D341Med (cell line): ENCODE data around the gene ZFP42.
"Not testable (repeated sequence)": the region's sequence is repeated elsewhere in the genome, so short reads cannot be mapped to it uniquely, and the experiment has no call there.

ENCODE experiments used
- DNase-seq: peaks from one replicate; pipeline ENCODE4 v3.0.0; 2012; ENCODE audit warnings: low spot score

Gene ZFP42

DNA sequence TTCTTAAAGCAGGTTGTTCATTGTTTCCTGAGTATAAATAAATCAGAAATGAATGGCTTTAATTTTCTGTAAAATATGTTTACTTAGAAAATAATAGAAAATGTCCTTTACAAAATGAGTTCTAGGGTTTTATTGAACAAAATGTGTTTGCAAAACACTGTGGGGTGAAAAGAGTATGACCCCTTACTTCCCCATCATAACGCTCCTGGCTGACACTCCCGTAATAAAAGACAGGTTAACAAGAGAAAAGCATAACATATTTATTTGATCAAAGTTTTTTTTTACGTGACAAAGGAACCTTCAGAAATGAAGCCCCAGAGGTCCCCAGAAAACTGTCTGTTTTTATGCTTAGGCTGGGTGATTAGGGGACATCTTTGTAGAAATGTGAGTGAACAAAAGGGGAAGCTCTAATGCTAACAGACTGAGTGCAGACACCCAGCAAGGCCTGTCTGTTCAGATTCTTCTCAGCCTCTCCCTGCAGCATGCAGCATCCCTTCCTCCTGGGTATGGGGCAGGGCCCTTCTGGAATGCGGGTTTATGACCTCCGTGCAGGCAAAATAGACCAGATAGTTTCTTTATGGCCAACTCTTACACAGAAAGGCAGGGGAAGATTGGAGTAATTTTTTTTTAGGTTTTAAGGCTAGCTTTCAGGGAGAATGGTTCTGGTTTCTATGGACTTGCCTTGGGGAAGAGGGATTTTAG lies 26.1 kb downstream of the ZFP42 start:
- no peak for DNase-seq

- DNase-seq, result no peak
Observed at GRCh38 chr4:188023682-188024081, 28.1 kb downstream of the ZFP42 start.

DNA sequence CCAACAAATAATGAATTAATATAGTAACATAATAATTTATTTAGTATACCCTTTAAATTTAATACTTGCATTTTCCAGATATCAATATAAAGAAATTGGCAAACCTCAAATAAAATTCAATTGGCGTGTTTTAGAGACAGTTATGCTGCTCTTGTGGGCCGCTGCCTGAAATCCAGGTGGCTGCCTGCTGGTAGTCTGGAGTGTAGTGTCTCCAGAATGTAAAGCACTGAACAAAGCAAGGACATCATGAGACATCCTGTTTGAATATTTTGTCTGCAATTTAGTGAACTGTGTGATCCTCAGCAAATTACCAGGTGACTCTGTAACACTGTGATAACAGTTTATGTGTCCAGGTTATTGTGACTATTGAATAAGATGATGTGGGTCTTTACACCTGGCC lies 29.9 kb downstream of the ZFP42 start:
- DNase-seq, result no peak

DNA sequence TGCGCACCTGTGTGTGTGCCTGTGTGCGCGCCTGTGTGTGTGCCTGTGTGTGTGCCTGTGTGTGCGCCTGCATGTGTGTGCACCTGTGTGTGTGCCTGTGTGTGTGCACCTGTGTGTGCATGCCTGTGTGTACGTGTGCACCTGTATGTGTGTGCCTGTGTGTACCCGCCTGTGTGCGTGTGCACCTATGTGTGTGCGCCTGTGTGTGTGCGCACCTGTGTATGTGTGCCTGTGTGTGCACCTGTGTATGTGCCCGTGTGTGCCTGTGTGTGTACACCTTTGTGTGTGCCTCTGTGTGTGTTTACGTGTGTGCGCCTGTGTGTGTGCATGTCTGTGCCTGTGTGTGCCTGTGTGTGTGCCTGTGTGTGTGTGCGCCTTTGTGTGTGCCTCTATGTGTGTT lies 33.5 kb downstream of the ZFP42 start:
- no peak for DNase-seq

DNA sequence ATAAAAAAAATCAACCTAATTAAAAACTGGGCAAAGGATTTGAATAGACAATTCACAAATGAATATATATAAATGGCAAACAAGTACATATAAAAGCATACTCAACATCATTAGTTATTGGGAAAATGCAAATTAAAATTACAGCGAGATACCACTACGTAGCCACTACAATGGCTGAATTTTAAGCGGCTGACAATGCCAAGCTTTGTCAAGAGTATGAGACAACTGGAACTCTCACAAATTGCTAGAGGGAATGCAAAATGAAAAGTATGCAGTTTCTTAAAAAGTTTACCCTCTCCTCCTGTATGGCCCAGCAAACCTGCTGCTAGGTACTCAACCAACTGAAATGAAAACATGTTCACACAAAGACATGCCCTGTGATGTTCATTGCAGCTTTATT lies 34.8 kb downstream of the ZFP42 start:
- DNase-seq, result no peak

- DNase-seq, result no peak
Observed at GRCh38 chr4:188031751-188032150, 36.2 kb downstream of the ZFP42 start.

DNA sequence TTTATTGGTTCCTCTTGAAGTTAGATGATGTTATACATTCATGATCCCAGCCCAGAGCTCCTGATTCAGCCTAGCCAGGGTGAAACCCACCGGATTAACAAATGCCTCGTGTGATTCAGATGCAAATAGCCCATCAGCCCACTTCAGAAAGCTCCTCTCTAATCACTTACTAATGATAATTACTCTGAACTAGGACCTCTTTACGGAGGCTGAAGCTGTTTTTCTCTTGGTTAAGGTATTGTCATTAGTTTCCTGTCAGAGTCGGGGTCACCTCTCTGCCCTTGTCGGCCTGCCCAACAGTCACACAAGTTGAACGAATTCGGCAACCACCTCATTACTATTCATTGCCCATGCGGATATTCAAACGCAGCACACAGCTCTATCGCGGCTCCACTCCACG lies 36.6 kb downstream of the ZFP42 start:
- no peak for DNase-seq

- no peak for DNase-seq
Observed at GRCh38 chr4:188032583-188032982, 37.0 kb downstream of the ZFP42 start.

- DNase-seq, result no peak
Observed at GRCh38 chr4:188037003-188037713, 41.6 kb downstream of the ZFP42 start.

DNA sequence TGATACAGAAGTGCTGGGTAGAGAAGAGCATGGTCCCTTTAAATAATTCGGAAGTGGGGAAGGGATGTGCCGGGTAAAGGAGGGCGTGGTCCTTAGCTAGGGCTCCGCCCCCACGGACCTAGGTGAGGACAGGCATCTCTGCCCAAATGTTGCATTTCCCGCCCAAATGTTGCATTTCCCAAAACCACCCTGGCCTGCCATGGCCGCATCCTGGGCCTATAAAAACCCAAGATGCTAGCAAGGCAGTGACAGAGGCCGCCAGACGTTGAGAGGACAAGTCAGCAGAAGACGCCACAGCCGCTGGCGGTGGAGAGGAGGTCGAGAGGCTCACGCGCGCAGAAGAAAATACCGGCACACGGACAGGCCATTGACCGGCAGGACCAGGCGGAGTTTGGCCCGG lies 46.1 kb downstream of the ZFP42 start:
- no peak for DNase-seq

DNA sequence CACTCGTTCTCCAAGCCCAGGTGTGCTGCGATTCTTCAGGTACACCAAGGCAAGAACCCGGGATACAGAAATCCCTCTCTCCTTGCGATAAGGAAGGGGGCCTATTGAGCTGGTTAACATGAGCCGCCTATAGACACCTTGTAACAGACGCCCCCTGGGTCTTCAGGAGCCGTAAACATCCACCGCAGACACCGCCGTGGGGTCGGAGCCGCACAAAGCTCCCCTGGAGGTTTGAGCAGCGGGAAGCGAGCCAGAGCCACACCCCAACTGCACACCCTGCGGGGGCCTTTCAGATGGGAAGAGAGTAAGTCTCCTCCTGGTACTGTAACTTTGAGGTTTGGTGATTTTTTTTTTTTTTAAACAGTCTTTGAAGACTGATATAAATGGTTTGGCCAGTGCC lies 46.6 kb downstream of the ZFP42 start:
- no peak for DNase-seq

DNA sequence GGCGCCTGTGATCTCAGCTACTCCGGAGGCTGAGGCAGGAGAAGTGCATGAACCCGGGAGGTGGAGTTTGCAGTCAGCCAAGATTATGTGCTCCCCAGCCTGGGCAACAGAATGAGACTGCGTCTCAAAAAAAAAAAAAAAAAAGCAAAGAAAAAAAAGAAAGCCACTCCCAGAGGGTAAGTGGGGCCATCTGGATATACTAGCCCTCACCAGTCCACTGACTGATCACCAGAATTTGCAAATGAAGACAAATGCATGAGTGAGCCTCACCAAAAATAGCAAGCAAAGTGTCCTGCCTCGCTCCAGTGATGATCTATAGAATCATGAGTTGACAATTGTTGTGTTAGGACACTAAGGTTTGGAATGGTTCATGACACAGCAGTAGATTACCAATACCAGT lies 47.6 kb downstream of the ZFP42 start:
- DNase-seq, result no peak

DNA sequence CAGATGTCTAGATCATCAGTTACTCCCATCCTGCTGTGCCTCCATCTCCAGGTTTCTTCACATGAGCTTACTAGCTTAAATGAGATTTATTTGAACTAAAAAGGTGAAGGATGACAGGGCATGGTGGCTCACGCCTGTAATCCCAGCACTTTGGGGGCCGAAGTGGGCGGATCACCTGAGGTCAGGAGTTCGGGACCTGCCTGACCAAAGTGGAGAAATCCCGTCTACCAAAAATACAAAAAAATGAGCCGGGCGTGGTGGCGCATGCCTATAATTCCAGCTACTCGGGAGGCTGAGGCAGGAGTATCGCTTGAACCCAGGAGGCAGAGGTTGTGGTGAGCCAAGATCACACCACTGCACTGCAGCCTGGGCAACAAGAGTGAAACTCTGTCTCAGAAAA lies 49.9 kb downstream of the ZFP42 start:
- not testable (repeated sequence) for DNase-seq

GRCh38 chr4:188046657-188047056 lies 51.1 kb downstream of the ZFP42 start:
- no peak for DNase-seq

GRCh38 chr4:188053302-188053701 lies 57.7 kb downstream of the ZFP42 start:
- no peak for DNase-seq
